ENCODE measurements around the gene TMC1. TPM values are rescaled to one million over a fixed set of nuclear protein-coding genes. Genes with fewer than 3 reads are reported as not detected.
"Not testable (repeated sequence)": the region's sequence is repeated elsewhere in the genome, so short reads cannot be mapped to it uniquely, and the experiment has no call there.

The TMC1 gene
- total RNA-seq, 4 donors from 2014 or later: under 0.01 to 0.95 (median 0.90) TPM; not detected in 1

GRCh38 chr9:72486594-72486955, 34.8 kb upstream of the TMC1 start:
- Histone ChIP-seq H3K4me1 (no peaks in the 10 kb centered on the region), H3K27ac (no peak overlapping the region), H3K36me3 (no peaks in the 10 kb centered on the region), H3K27me3 (no peaks in the 10 kb centered on the region), H3K4me3 (no peak overlapping the region), H3K9me3 (no peaks in the 10 kb centered on the region)
- TF ChIP-seq, protein P1, sequence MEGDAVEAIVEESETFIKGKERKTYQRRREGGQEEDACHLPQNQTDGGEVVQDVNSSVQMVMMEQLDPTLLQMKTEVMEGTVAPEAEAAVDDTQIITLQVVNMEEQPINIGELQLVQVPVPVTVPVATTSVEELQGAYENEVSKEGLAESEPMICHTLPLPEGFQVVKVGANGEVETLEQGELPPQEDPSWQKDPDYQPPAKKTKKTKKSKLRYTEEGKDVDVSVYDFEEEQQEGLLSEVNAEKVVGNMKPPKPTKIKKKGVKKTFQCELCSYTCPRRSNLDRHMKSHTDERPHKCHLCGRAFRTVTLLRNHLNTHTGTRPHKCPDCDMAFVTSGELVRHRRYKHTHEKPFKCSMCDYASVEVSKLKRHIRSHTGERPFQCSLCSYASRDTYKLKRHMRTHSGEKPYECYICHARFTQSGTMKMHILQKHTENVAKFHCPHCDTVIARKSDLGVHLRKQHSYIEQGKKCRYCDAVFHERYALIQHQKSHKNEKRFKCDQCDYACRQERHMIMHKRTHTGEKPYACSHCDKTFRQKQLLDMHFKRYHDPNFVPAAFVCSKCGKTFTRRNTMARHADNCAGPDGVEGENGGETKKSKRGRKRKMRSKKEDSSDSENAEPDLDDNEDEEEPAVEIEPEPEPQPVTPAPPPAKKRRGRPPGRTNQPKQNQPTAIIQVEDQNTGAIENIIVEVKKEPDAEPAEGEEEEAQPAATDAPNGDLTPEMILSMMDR (IDR thresholded peaks at IDR 0.05): no peak
- no peak for TF ChIP-seq POLR2A (IDR thresholded peaks at IDR 0.05)
- DNase-seq: no peak
- intact Hi-C loops (cut with DNase I; ENCODE audit: low total_unique reads): no loop called here

GRCh38 chr9:72487665-72488064, 33.7 kb upstream of the TMC1 start:
- intact Hi-C loops (cut with DNase I; ENCODE audit: low total_unique reads); H3K4me1 ChIP-seq: not testable (repeated sequence)

DNA sequence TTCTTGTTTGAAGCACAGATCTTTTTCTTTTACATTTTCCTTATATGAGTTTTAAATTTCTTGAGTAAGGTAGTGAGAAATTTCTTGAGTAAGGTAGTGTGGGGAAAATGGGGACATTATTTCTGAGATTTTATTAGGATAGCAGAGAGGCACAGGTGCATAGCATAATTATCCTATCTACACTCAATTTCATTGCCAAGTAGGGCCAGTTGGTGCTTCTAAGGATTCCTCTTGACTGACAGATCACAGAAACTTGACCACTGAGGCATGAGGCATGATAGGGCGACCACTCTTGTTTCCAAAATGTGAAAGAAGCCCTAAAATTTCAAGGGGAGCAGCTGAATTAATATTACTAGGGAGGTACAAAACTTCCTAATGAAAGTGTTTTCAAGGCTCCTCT, 31.4 kb upstream of the TMC1 start:
- Histone ChIP-seq H3K4me3 (no peak overlapping the region), H3K4me1 (no peaks in the 10 kb centered on the region), H3K27ac (no peak overlapping the region), H3K9me3 (no peaks in the 10 kb centered on the region), H3K36me3 (no peaks in the 10 kb centered on the region), H3K27me3 (no peaks in the 10 kb centered on the region)
- no peak for DNase-seq
- intact Hi-C loops (cut with DNase I; ENCODE audit: low total_unique reads): no loop called here
- TF ChIP-seq, protein P1 (IDR thresholded peaks at IDR 0.05): no peak
- TF ChIP-seq POLR2A (IDR thresholded peaks at IDR 0.05): no peak

More at GRCh38 chr9:72487665-72488064, 33.7 kb upstream of the TMC1 start:
- H3K4me3 ChIP-seq, H3K27ac ChIP-seq, DNase-seq, H3K27me3 ChIP-seq, H3K9me3 ChIP-seq, H3K36me3 ChIP-seq: not testable (repeated sequence)

GRCh38 chr9:72491242-72491641, 30.2 kb upstream of the TMC1 start:
- intact Hi-C loops (cut with DNase I; ENCODE audit: low total_unique reads): no loop called here
- Histone ChIP-seq H3K36me3 (no peaks in the 10 kb centered on the region), H3K9me3 (no peaks in the 10 kb centered on the region), H3K27me3 (no peaks in the 10 kb centered on the region), H3K4me1 (no peaks in the 10 kb centered on the region), H3K4me3 (no peak overlapping the region), H3K27ac (no peak overlapping the region)
- TF ChIP-seq, protein P1 (IDR thresholded peaks at IDR 0.05): no peak
- no peak for TF ChIP-seq POLR2A (IDR thresholded peaks at IDR 0.05)
- DNase-seq: no peak

GRCh38 chr9:72494051-72494450, 27.4 kb upstream of the TMC1 start:
- DNase-seq: no peak
- Histone ChIP-seq H3K4me3 (no peak overlapping the region), H3K27me3 (no peaks in the 10 kb centered on the region), H3K4me1 (no peaks in the 10 kb centered on the region), H3K27ac (no peak overlapping the region), H3K9me3 (no peaks in the 10 kb centered on the region), H3K36me3 (no peaks in the 10 kb centered on the region)
- TF ChIP-seq, protein P1 (IDR thresholded peaks at IDR 0.05): no peak
- no peak for TF ChIP-seq POLR2A (IDR thresholded peaks at IDR 0.05)
- intact Hi-C loops (cut with DNase I; ENCODE audit: low total_unique reads): no loop called here

GRCh38 chr9:72497447-72498046, 23.9 kb upstream of the TMC1 start:
- no peak for TF ChIP-seq POLR2A (IDR thresholded peaks at IDR 0.05)
- TF ChIP-seq, protein P1 (IDR thresholded peaks at IDR 0.05): no peak
- no peaks in the 10 kb centered on the region for H3K9me3 ChIP-seq
- no peaks in the 10 kb centered on the region for H3K4me1 ChIP-seq
- no peaks in the 10 kb centered on the region for H3K27me3 ChIP-seq
- DNase-seq: no peak
- H3K36me3 ChIP-seq: no peaks in the 10 kb centered on the region
- intact Hi-C loops (cut with DNase I; ENCODE audit: low total_unique reads): no loop called here
- no peak overlapping the region for H3K27ac ChIP-seq
- H3K4me3 ChIP-seq: no peak overlapping the region
